Left hindlimb (tissue), 1 donor: Measurements from ENCODE around the gene NUFIP2.
"Not testable (repeated sequence)": the region's sequence is repeated elsewhere in the genome, so short reads cannot be mapped to it uniquely, and the experiment has no call there.

Experiments
- DNase-seq: peaks from one replicate; pipeline ENCODE4 v3.0.0-alpha.2; 2018

NUFIP2 gene

GRCh38 chr17:29235904-29236303, 58.0 kb downstream of the NUFIP2 start:
- DNase-seq = no peak

- not testable (repeated sequence) for DNase-seq
Observed at GRCh38 chr17:29234972-29235371, 59.0 kb downstream of the NUFIP2 start.

GRCh38 chr17:29233301-29233700, 60.6 kb downstream of the NUFIP2 start:
- DNase-seq = no peak

GRCh38 chr17:29225396-29225795, 68.6 kb downstream of the NUFIP2 start:
- DNase-seq = no peak

- not testable (repeated sequence) for DNase-seq
Observed at GRCh38 chr17:29221338-29221737, 72.6 kb downstream of the NUFIP2 start.

- DNase-seq = peak; percentile 74
Observed at GRCh38 chr17:29219378-29220047, 74.4 kb downstream of the NUFIP2 start.

GRCh38 chr17:29216856-29217255, 77.1 kb downstream of the NUFIP2 start:
- no peak for DNase-seq

GRCh38 chr17:29216181-29216580, 77.8 kb downstream of the NUFIP2 start:
- DNase-seq = no peak

- no peak for DNase-seq
Observed at GRCh38 chr17:29215717-29216116, 78.2 kb downstream of the NUFIP2 start.

GRCh38 chr17:29215174-29215573, 78.8 kb downstream of the NUFIP2 start:
- DNase-seq = no peak

GRCh38 chr17:29214215-29215146, 79.5 kb downstream of the NUFIP2 start:
- DNase-seq = no peak

GRCh38 chr17:29212681-29213121, 81.2 kb downstream of the NUFIP2 start:
- DNase-seq = no peak

GRCh38 chr17:29212094-29212631, 81.8 kb downstream of the NUFIP2 start:
- no peak for DNase-seq

GRCh38 chr17:29210879-29211278, 83.1 kb downstream of the NUFIP2 start:
- no peak for DNase-seq

- no peak for DNase-seq
Observed at GRCh38 chr17:29209073-29209472, 84.9 kb downstream of the NUFIP2 start.

GRCh38 chr17:29207975-29208374, 86.0 kb downstream of the NUFIP2 start:
- no peak for DNase-seq
